Osteocyte (in vitro differentiated cells): ENCODE results near the gene MEF2C. TPM values are rescaled to one million over a fixed set of nuclear protein-coding genes. Genes with fewer than 3 reads are reported as not detected.
A peak's percentile ranks its signal among the peaks of the same experiment; 100 is the strongest.

Experiments used
- DNase-seq: peaks from one replicate; pipeline ENCODE4 v3.0.0; 2021; ENCODE audit warnings: mixed read lengths; ENCODE audit not compliant: unreplicated experiment; ENCODE audit errors: extremely low spot score
- H3K27ac Mint-ChIP-seq: one replicate; pipeline ENCODE4 v1.8.0; 2021; ENCODE audit warnings: mild to moderate bottlenecking, mixed read lengths; ENCODE audit not compliant: unreplicated experiment
- H3K27me3 Mint-ChIP-seq: one replicate; pipeline ENCODE4 v1.8.0; 2021; ENCODE audit warnings: mixed read lengths; ENCODE audit not compliant: unreplicated experiment
- H3K36me3 Mint-ChIP-seq: one replicate; pipeline ENCODE4 v1.8.0; 2021; ENCODE audit warnings: mixed read lengths; ENCODE audit not compliant: unreplicated experiment
- H3K4me1 Mint-ChIP-seq: one replicate; pipeline ENCODE4 v1.8.0; 2021; ENCODE audit warnings: mixed read lengths; ENCODE audit not compliant: unreplicated experiment
- H3K4me3 Mint-ChIP-seq: one replicate; pipeline ENCODE4 v1.8.0; 2021; ENCODE audit warnings: mild to moderate bottlenecking, moderate library complexity, mixed read lengths; ENCODE audit not compliant: unreplicated experiment
- H3K9me3 Mint-ChIP-seq: one replicate; pipeline ENCODE4 v1.8.0; 2021; ENCODE audit warnings: mixed read lengths; ENCODE audit not compliant: unreplicated experiment
- total RNA-seq: library from RNA; stranded (reverse); gene quantifications from 2 replicates; pipeline ENCODE4 v1.2.1, GENCODE V29; 2021
- TF ChIP-seq, protein P1 (sequence below): fragments of 200-600 bp; sonication (generic); IDR thresholded peaks from 2 replicates; pipeline ENCODE4 v1.5.0; 2021; ENCODE audit warnings: antibody characterized with exemption, mild to moderate bottlenecking, moderate library complexity

Gene MEF2C
- total RNA-seq, 1 donor from 2014 or later, result 9.4 TPM

DNA sequence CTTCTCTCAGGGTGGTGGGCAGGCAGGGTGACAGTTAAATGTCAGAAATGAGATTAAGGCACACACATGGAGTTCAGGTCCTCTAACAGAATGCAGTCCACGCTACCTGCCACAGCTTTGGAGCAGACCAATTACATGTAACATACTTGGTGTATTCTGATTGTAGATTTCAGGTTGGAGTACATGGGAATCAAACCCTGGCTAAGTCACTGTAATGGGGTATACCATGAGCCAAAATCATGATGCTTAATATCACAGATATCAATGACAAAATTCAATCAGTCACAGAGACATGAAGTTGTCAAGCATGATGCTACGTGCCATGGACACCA is 48.9 kb downstream of the MEF2C start:
- H3K36me3 Mint-ChIP-seq, result no peaks in the 10 kb centered on the region
- no peaks in the 10 kb centered on the region for H3K9me3 Mint-ChIP-seq
- H3K27me3 Mint-ChIP-seq, result no peaks in the 10 kb centered on the region
- no peak overlapping the region for H3K4me3 Mint-ChIP-seq
- peaks cover 18% of the 10 kb centered on the region for H3K4me1 Mint-ChIP-seq
- no peak overlapping the region for H3K27ac Mint-ChIP-seq
- TF ChIP-seq, protein P1, sequence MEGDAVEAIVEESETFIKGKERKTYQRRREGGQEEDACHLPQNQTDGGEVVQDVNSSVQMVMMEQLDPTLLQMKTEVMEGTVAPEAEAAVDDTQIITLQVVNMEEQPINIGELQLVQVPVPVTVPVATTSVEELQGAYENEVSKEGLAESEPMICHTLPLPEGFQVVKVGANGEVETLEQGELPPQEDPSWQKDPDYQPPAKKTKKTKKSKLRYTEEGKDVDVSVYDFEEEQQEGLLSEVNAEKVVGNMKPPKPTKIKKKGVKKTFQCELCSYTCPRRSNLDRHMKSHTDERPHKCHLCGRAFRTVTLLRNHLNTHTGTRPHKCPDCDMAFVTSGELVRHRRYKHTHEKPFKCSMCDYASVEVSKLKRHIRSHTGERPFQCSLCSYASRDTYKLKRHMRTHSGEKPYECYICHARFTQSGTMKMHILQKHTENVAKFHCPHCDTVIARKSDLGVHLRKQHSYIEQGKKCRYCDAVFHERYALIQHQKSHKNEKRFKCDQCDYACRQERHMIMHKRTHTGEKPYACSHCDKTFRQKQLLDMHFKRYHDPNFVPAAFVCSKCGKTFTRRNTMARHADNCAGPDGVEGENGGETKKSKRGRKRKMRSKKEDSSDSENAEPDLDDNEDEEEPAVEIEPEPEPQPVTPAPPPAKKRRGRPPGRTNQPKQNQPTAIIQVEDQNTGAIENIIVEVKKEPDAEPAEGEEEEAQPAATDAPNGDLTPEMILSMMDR, result no peak
- DNase-seq, result no peak

DNA sequence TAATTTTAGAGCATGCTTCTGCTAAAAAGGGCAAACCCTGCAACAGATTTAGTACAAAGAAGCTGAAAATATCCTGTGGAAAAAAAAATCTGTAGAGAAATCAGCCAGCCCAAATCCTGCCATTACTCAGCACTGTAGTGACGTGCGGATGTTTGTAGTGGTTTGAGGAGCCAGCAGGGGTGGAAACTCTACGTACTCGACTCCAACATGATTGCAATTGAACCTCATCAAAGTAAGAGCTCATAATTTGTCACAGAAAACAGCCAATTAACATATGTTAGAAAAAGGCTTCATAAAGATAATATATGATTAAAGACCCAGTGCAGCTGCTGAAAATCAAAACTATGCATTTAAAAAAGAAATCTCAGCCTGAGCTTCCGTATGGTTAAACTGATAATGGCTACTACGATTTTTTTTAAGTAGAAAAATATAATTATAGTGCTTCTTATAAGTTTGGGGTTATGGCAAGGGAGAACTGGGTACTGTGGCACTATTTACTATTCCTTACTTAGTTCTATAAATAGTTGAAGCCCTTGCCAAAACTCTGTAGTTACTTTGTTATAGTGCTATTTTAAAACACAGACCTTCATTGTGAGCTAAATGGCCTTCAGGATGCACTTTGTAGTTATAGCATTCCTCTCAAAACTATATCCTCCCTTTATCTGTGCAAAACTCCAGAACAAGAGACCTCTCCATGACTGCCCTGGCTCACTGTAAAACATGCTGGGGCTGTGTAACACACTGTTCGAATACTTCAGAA is 49.4 kb downstream of the MEF2C start:
- peaks cover 18% of the 10 kb centered on the region for H3K4me1 Mint-ChIP-seq
- peak overlapping the region; percentile 50 for H3K4me3 Mint-ChIP-seq
- DNase-seq, result no peak
- TF ChIP-seq, protein P1, result no peak
- H3K27ac Mint-ChIP-seq, result peak overlapping the region; percentile 7
- no peaks in the 10 kb centered on the region for H3K27me3 Mint-ChIP-seq
- no peaks in the 10 kb centered on the region for H3K36me3 Mint-ChIP-seq
- no peaks in the 10 kb centered on the region for H3K9me3 Mint-ChIP-seq

DNA sequence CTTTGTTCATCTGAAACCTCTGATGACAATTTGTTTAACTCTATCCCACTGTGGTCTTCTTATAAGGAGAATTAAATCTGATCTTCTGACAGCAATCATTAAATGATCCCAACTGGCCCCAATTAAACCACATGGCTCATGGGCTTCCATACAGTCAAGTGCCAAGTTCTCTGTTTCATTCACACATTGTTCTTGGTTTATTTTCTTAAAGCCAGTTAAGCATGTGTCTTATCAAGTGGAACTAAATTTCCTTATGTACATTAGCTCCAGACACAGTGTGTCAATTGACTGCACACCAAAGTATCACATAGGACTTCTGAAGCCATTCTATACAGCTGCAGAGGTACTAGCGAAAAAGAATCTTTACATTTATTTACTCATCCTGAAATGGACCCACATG is 51.2 kb downstream of the MEF2C start:
- TF ChIP-seq, protein P1, result no peak
- peaks cover 31% of the 10 kb centered on the region for H3K4me1 Mint-ChIP-seq
- H3K9me3 Mint-ChIP-seq, result no peaks in the 10 kb centered on the region
- DNase-seq, result no peak
- H3K4me3 Mint-ChIP-seq, result no peak overlapping the region
- H3K27ac Mint-ChIP-seq, result no peak overlapping the region
- H3K27me3 Mint-ChIP-seq, result no peaks in the 10 kb centered on the region
- no peaks in the 10 kb centered on the region for H3K36me3 Mint-ChIP-seq

DNA sequence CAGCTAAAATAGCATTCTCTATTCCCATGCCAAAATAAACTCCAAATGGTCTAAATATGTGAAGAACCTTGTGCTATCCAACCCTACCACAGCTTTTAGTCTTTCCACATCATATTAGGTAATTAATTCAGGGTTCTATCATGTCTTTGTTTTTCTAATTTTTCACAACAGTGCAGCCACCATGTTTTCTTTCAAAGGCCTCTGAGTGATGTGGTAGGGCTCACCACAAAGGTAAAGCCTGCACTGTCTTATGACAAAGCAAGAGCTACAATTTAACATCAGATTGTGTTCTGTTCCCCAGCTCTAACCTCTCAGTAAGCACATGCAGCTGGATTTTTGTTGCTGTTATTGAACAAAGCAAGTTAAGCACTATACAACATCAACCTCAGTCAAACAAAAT is 52.4 kb downstream of the MEF2C start:
- DNase-seq, result no peak
- no peak overlapping the region for H3K27ac Mint-ChIP-seq

DNA sequence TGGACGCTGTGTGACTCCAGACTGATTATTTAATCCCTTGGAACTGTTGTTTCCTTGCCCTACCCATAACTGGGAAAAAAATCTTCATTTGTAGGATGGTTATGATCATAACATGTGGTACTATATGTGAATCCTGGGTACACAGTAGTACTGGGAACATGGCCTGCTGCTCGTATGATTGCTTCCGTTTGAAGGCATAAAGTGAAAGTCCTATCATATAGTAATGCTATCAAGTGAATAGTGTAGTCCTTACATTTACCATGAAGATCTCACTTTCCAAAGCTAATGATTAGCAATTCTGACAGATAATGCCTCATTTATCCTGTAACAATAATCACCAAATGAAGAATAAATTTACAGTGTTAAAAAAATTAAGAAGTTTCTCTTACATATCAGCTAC is 53.2 kb downstream of the MEF2C start:
- DNase-seq, result no peak
- no peaks in the 10 kb centered on the region for H3K9me3 Mint-ChIP-seq
- peaks cover 44% of the 10 kb centered on the region for H3K4me1 Mint-ChIP-seq
- H3K27me3 Mint-ChIP-seq, result no peaks in the 10 kb centered on the region
- no peaks in the 10 kb centered on the region for H3K36me3 Mint-ChIP-seq
- TF ChIP-seq, protein P1, result no peak
- no peak overlapping the region for H3K4me3 Mint-ChIP-seq
- H3K27ac Mint-ChIP-seq, result no peak overlapping the region

More for the DNA sequence above, 52.4 kb downstream of the MEF2C start:
- H3K27me3 Mint-ChIP-seq, result no peaks in the 10 kb centered on the region
- no peaks in the 10 kb centered on the region for H3K36me3 Mint-ChIP-seq
- TF ChIP-seq, protein P1, result no peak
- no peak overlapping the region for H3K4me3 Mint-ChIP-seq
- peaks cover 36% of the 10 kb centered on the region for H3K4me1 Mint-ChIP-seq
- H3K9me3 Mint-ChIP-seq, result no peaks in the 10 kb centered on the region
